ENCODE results near the gene CHST8. TPM values are rescaled to one million over a fixed set of nuclear protein-coding genes. Genes with fewer than 3 reads are reported as not detected.

The CHST8 gene
- polyA plus RNA-seq, 3 donors, result 0.56 to 1.2 (median 0.91) TPM

- 74 to 81% (median 77%) methylated on average over 13 of the region's 13 CpGs for WGBS, 3 donors
- H3K27ac ChIP-seq (ENCODE audit: low read depth, low read length), result no peak overlapping the region
These were observed 78.1 kb downstream of the CHST8 start for GRCh38 chr19:33699754-33700407.

- 65 to 82% (median 77%) methylated on average over 8 of the region's 8 CpGs for WGBS, 3 donors
- H3K27ac ChIP-seq (ENCODE audit: low read depth, low read length), result no peak overlapping the region
These were observed 78.8 kb downstream of the CHST8 start for GRCh38 chr19:33700408-33701013.

- WGBS, 3 donors, result 60 to 69% (median 66%) methylated on average over 8 of the region's 8 CpGs
- H3K27ac ChIP-seq (ENCODE audit: low read depth, low read length), result no peak overlapping the region
These were observed 79.8 kb downstream of the CHST8 start for GRCh38 chr19:33701565-33701964.

GRCh38 chr19:33702606-33703437 is 81.1 kb downstream of the CHST8 start:
- WGBS, 3 donors, result 62 to 74% (median 67%) methylated on average over 21 of the region's 21 CpGs
- H3K27ac ChIP-seq (ENCODE audit: low read depth, low read length), result no peak overlapping the region

GRCh38 chr19:33703438-33703750 is 81.6 kb downstream of the CHST8 start:
- H3K27ac ChIP-seq (ENCODE audit: low read depth, low read length), result no peak overlapping the region
- WGBS, 3 donors, result 82 to 92% (median 83%) methylated on average over 11 of the region's 11 CpGs

- H3K27ac ChIP-seq (ENCODE audit: low read depth, low read length), result no peak overlapping the region
- 71 to 84% (median 78%) methylated on average over 8 of the region's 8 CpGs for WGBS, 3 donors
These were observed 82.1 kb downstream of the CHST8 start for GRCh38 chr19:33703821-33704220.

- H3K27ac ChIP-seq (ENCODE audit: low read depth, low read length), result no peak overlapping the region
- 51 to 84% (median 74%) methylated on average over 2 of the region's 2 CpGs for WGBS, 3 donors
These were observed 82.5 kb downstream of the CHST8 start for GRCh38 chr19:33704271-33704670.

- no peak overlapping the region for H3K27ac ChIP-seq (ENCODE audit: low read depth, low read length)
- 67 to 80% (median 78%) methylated on average over 11 of the region's 11 CpGs for WGBS, 3 donors
These were observed 83.5 kb downstream of the CHST8 start for GRCh38 chr19:33705090-33705847.

GRCh38 chr19:33705860-33706259 is 84.1 kb downstream of the CHST8 start:
- WGBS, 3 donors, result 77 to 87% (median 83%) methylated on average over 5 of the region's 5 CpGs
- no peak overlapping the region for H3K27ac ChIP-seq (ENCODE audit: low read depth, low read length)

- WGBS, 3 donors, result 64 to 70% (median 69%) methylated on average over 10 of the region's 10 CpGs
- no peak overlapping the region for H3K27ac ChIP-seq (ENCODE audit: low read depth, low read length)
These were observed 84.9 kb downstream of the CHST8 start for GRCh38 chr19:33706631-33707030.

- 57 to 63% (median 63%) methylated on average over 6 of the region's 6 CpGs for WGBS, 3 donors
- H3K27ac ChIP-seq (ENCODE audit: low read depth, low read length), result no peak overlapping the region
These were observed 90.5 kb downstream of the CHST8 start for GRCh38 chr19:33712268-33712667.

- H3K27ac ChIP-seq (ENCODE audit: low read depth, low read length), result no peak overlapping the region
- whole genome bisulfite sequencing, 3 donors, result 67 to 69% (median 67%) methylated on average over 3 of the region's 3 CpGs
These were observed 91.4 kb downstream of the CHST8 start for GRCh38 chr19:33713194-33713593.

- WGBS, 3 donors, result 85 to 92% (median 91%) methylated on average over 3 of the region's 3 CpGs
- no peak overlapping the region for H3K27ac ChIP-seq (ENCODE audit: low read depth, low read length)
These were observed 92.4 kb downstream of the CHST8 start for GRCh38 chr19:33714149-33714548.

- H3K27ac ChIP-seq (ENCODE audit: low read depth, low read length), result no peak overlapping the region
- 86 to 92% (median 88%) methylated on average over 1 of the region's 1 CpG for WGBS, 3 donors
These were observed 93.7 kb downstream of the CHST8 start for GRCh38 chr19:33715462-33715861.

- H3K27ac ChIP-seq (ENCODE audit: low read depth, low read length), result no peak overlapping the region
- 80 to 87% (median 86%) methylated on average over 3 of the region's 3 CpGs for WGBS, 3 donors
These were observed 96.1 kb downstream of the CHST8 start for GRCh38 chr19:33717878-33718277.

- H3K27ac ChIP-seq (ENCODE audit: low read depth, low read length), result no peak overlapping the region
- WGBS, 3 donors, result 46 to 47% (median 46%) methylated on average over 12 of the region's 12 CpGs
These were observed 97.0 kb downstream of the CHST8 start for GRCh38 chr19:33718651-33719254.

GRCh38 chr19:33719366-33720154 is 97.8 kb downstream of the CHST8 start:
- no peak overlapping the region for H3K27ac ChIP-seq (ENCODE audit: low read depth, low read length)
- WGBS, 3 donors, result 56 to 59% (median 59%) methylated on average over 13 of the region's 13 CpGs

- WGBS, 3 donors, result 85 to 89% (median 88%) methylated on average over 3 of the region's 3 CpGs
- no peak overlapping the region for H3K27ac ChIP-seq (ENCODE audit: low read depth, low read length)
These were observed 98.4 kb downstream of the CHST8 start for GRCh38 chr19:33720155-33720493.

Measured in adipose tissue (tissue), 3 donors.